ENCODE results near the gene RGMA. TPM values are rescaled to one million over a fixed set of nuclear protein-coding genes. Genes with fewer than 3 reads are reported as not detected.

RGMA gene
- total and polyA plus RNA-seq, 2 donors from 2014 or later = 4.4 to 4.7 TPM

DNA sequence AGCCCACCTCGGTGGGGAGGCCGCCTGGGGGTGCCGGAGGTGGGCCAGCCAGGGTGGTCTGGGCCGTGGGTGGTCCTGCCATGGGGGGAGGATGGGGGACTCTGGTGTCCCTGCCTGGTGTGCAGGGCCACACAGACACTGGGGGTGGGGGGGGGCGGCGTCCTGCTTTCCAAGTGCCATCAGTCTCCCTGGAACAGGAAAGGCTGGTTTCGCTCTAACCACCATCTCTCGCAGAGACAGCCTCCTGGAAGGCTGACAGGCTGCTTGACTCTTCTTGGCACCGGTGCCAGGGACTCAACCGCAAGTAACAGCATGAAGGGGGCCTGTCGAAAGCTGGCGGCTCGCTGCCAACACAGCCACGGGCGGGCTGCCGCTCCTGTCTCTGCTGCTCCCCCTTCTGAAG, 40.3 kb downstream of the RGMA start:
- Histone ChIP-seq H3K27me3 (ENCODE audit: control insufficient read depth, insufficient read depth, low read length) (no peaks in the 10 kb centered on the region), H3K9ac (ENCODE audit: low read length in 3 of 3) (no peak overlapping the region), H3K4me3 (ENCODE audit: low read length in 3 of 3) (no peak overlapping the region), H3K36me3 (ENCODE audit: control insufficient read depth in 2 of 3, insufficient read depth in 3 of 3, low read length in 3 of 3) (peaks cover 0 to 3% (median 0%) of the 10 kb centered on the region in 3 donors), H3K27ac (ENCODE audit: low read depth in 2 of 2, low read length in 2 of 2) (no peak overlapping the region), H3K4me1 (ENCODE audit: control insufficient read depth in 2 of 3, insufficient read depth in 2 of 3, low read depth in 1 of 3, low read length in 3 of 3) (no peaks in the 10 kb centered on the region), H3K9me3 (ENCODE audit: control insufficient read depth in 2 of 3, insufficient read depth in 1 of 3, low read length in 3 of 3) (peaks cover 0 to 8% (median 0%) of the 10 kb centered on the region in 3 donors)
- DNase-seq (peak in 1 of 5 donors; percentile 45), FAIRE-seq (no peak)
- intact Hi-C loops (cut with DNase I) = no loop called here
- no peak for TF ChIP-seq CTCF (IDR thresholded peaks at IDR 0.05; ENCODE audit: borderline replicate concordance, extremely low read depth, insufficient read depth)

GRCh38 chr15:93048426-93048721, 40.6 kb downstream of the RGMA start:
- DNase-seq = peak in 1 of 5 donors; percentile 65
- no peak overlapping the region for H3K4me3 ChIP-seq (ENCODE audit: low read length in 3 of 3)
- TF ChIP-seq CTCF (IDR thresholded peaks at IDR 0.05; ENCODE audit: borderline replicate concordance, extremely low read depth, insufficient read depth) = no peak
- intact Hi-C loops (cut with DNase I) = no loop called here
- no peaks in the 10 kb centered on the region for H3K4me1 ChIP-seq (ENCODE audit: control insufficient read depth in 2 of 3, insufficient read depth in 2 of 3, low read depth in 1 of 3, low read length in 3 of 3)
- H3K27ac ChIP-seq (ENCODE audit: low read depth in 2 of 2, low read length in 2 of 2) = no peak overlapping the region
- H3K36me3 ChIP-seq (ENCODE audit: control insufficient read depth in 2 of 3, insufficient read depth in 3 of 3, low read length in 3 of 3) = peaks cover 0 to 3% (median 0%) of the 10 kb centered on the region in 3 donors
- peaks cover 0 to 8% (median 0%) of the 10 kb centered on the region in 3 donors for H3K9me3 ChIP-seq (ENCODE audit: control insufficient read depth in 2 of 3, insufficient read depth in 1 of 3, low read length in 3 of 3)
- no peak for FAIRE-seq
- H3K27me3 ChIP-seq (ENCODE audit: control insufficient read depth, insufficient read depth, low read length) = no peaks in the 10 kb centered on the region
- H3K9ac ChIP-seq (ENCODE audit: low read length in 3 of 3) = no peak overlapping the region

GRCh38 chr15:93047621-93048425, 41.2 kb downstream of the RGMA start:
- FAIRE-seq (no peak), DNase-seq (peak in 1 of 5 donors; percentile 71)
- Histone ChIP-seq H3K27me3 (ENCODE audit: control insufficient read depth, insufficient read depth, low read length) (no peaks in the 10 kb centered on the region), H3K36me3 (ENCODE audit: control insufficient read depth in 2 of 3, insufficient read depth in 3 of 3, low read length in 3 of 3) (peaks cover 0 to 3% (median 0%) of the 10 kb centered on the region in 3 donors), H3K4me1 (ENCODE audit: control insufficient read depth in 2 of 3, insufficient read depth in 2 of 3, low read depth in 1 of 3, low read length in 3 of 3) (no peaks in the 10 kb centered on the region), H3K4me3 (ENCODE audit: low read length in 3 of 3) (no peak overlapping the region), H3K9ac (ENCODE audit: low read length in 3 of 3) (no peak overlapping the region), H3K9me3 (ENCODE audit: control insufficient read depth in 2 of 3, insufficient read depth in 1 of 3, low read length in 3 of 3) (peaks cover 0 to 8% (median 0%) of the 10 kb centered on the region in 3 donors), H3K27ac (ENCODE audit: low read depth in 2 of 2, low read length in 2 of 2) (no peak overlapping the region)
- intact Hi-C loops (cut with DNase I) = no loop called here
- TF ChIP-seq CTCF (IDR thresholded peaks at IDR 0.05; ENCODE audit: borderline replicate concordance, extremely low read depth, insufficient read depth) = no peak
